HAP-1 (cell line): ENCODE data around the gene NECAB2.
"Not testable (repeated sequence)": the region's sequence is repeated elsewhere in the genome, so short reads cannot be mapped to it uniquely, and the experiment has no call there.

Experiments used
- DNase-seq, 2 experiments: peaks; one replicate each; pipeline ENCODE4 v3.0.0-alpha.2; 2016 to 2020; ENCODE audit warnings: low spot score in 2 of 2
- H3K27me3 ChIP-seq: fragments of 250-450 bp; sonication (Bioruptor Pico); 2 replicates; pipeline ENCODE4 v1.5.1; 2020; ENCODE audit warnings: low read depth, mild to moderate bottlenecking, moderate library complexity
- H3K36me3 ChIP-seq: fragments of 250-450 bp; sonication (Bioruptor Pico); replicated peaks from 2 replicates; pipeline ENCODE4 v1.5.1; 2020; ENCODE audit warnings: mild to moderate bottlenecking
- H3K4me1 ChIP-seq: fragments of 250-450 bp; sonication (Bioruptor Pico); 2 replicates; pipeline ENCODE4 v1.5.1; 2020; ENCODE audit warnings: mild to moderate bottlenecking
- H3K4me3 ChIP-seq: fragments of 250-450 bp; sonication (Bioruptor Pico); 2 replicates; pipeline ENCODE4 v1.5.1; 2020; ENCODE audit warnings: mild to moderate bottlenecking, moderate library complexity
- H3K9me3 ChIP-seq: fragments of 250-450 bp; sonication (Bioruptor Pico); 2 replicates; pipeline ENCODE4 v1.5.1; 2020; ENCODE audit warnings: mild to moderate bottlenecking, moderate library complexity
- in situ Hi-C: fragments of 300-500 bp; cut with MboI; formaldehyde crosslinking; loops from 3 replicates; pipeline ENCODE4 v1.14.3; 2020; ENCODE audit warnings: low sequenced_read_pairs, inconsistent platforms, mixed read lengths

The NECAB2 gene

GRCh38 chr16:83941546-83941945, 26.5 kb upstream of the NECAB2 start:
- H3K9me3 ChIP-seq, in situ Hi-C loops, H3K4me1 ChIP-seq, H3K4me3 ChIP-seq, DNase-seq, H3K27me3 ChIP-seq, H3K36me3 ChIP-seq: not testable (repeated sequence)

GRCh38 chr16:83942074-83942473, 26.0 kb upstream of the NECAB2 start:
- DNase-seq = no peak
- Histone ChIP-seq H3K27me3 (no peaks in the 10 kb centered on the region), H3K9me3 (no peaks in the 10 kb centered on the region), H3K36me3 (no peaks in the 10 kb centered on the region), H3K4me1 (no peaks in the 10 kb centered on the region), H3K4me3 (no peak overlapping the region)
- in situ Hi-C loops = no loop called here

- H3K27me3 ChIP-seq = no peaks in the 10 kb centered on the region
- in situ Hi-C loops = no loop called here
Measured at GRCh38 chr16:83942815-83943515, 25.1 kb upstream of the NECAB2 start.

GRCh38 chr16:83943516-83944050, 24.5 kb upstream of the NECAB2 start:
- in situ Hi-C loops = no loop called here
- Histone ChIP-seq H3K4me1 (no peaks in the 10 kb centered on the region), H3K4me3 (no peak overlapping the region), H3K27me3 (no peaks in the 10 kb centered on the region), H3K36me3 (no peaks in the 10 kb centered on the region), H3K9me3 (no peaks in the 10 kb centered on the region)
- no peak for DNase-seq

More at GRCh38 chr16:83942815-83943515, 25.1 kb upstream of the NECAB2 start:
- no peaks in the 10 kb centered on the region for H3K4me1 ChIP-seq
- DNase-seq = no peak
- no peaks in the 10 kb centered on the region for H3K36me3 ChIP-seq
- no peak overlapping the region for H3K4me3 ChIP-seq
- H3K9me3 ChIP-seq = no peaks in the 10 kb centered on the region

- Histone ChIP-seq H3K4me1 (no peaks in the 10 kb centered on the region), H3K27me3 (no peaks in the 10 kb centered on the region), H3K4me3 (no peak overlapping the region), H3K9me3 (no peaks in the 10 kb centered on the region), H3K36me3 (no peaks in the 10 kb centered on the region)
- DNase-seq = no peak
- in situ Hi-C loops = no loop called here
Measured at GRCh38 chr16:83945587-83945986, 22.5 kb upstream of the NECAB2 start.

GRCh38 chr16:83946154-83946780, 21.8 kb upstream of the NECAB2 start:
- in situ Hi-C loops = no loop called here
- no peak for DNase-seq
- no peaks in the 10 kb centered on the region for H3K4me1 ChIP-seq
- H3K9me3 ChIP-seq = no peaks in the 10 kb centered on the region
- no peak overlapping the region for H3K4me3 ChIP-seq
- H3K27me3 ChIP-seq = no peaks in the 10 kb centered on the region
- H3K36me3 ChIP-seq = no peaks in the 10 kb centered on the region

GRCh38 chr16:83946781-83947566, 21.1 kb upstream of the NECAB2 start:
- H3K36me3 ChIP-seq = no peaks in the 10 kb centered on the region
- no peaks in the 10 kb centered on the region for H3K27me3 ChIP-seq
- no peaks in the 10 kb centered on the region for H3K9me3 ChIP-seq
- H3K4me1 ChIP-seq = no peaks in the 10 kb centered on the region
- DNase-seq = no peak
- in situ Hi-C loops = no loop called here
- H3K4me3 ChIP-seq = no peak overlapping the region

- in situ Hi-C loops = no loop called here
- H3K4me3 ChIP-seq = no peak overlapping the region
- H3K36me3 ChIP-seq = no peaks in the 10 kb centered on the region
- H3K4me1 ChIP-seq = peaks cover 5% of the 10 kb centered on the region
- DNase-seq = no peak
- no peaks in the 10 kb centered on the region for H3K9me3 ChIP-seq
- no peaks in the 10 kb centered on the region for H3K27me3 ChIP-seq
Measured at GRCh38 chr16:83947642-83948234, 20.3 kb upstream of the NECAB2 start.

- no peaks in the 10 kb centered on the region for H3K9me3 ChIP-seq
- no peak overlapping the region for H3K4me3 ChIP-seq
- H3K27me3 ChIP-seq = no peaks in the 10 kb centered on the region
- H3K4me1 ChIP-seq = peaks cover 11% of the 10 kb centered on the region
- DNase-seq = no peak
- H3K36me3 ChIP-seq = no peaks in the 10 kb centered on the region
- in situ Hi-C loops = no loop called here
Measured at GRCh38 chr16:83948914-83949723, 18.9 kb upstream of the NECAB2 start.

- no peaks in the 10 kb centered on the region for H3K9me3 ChIP-seq
- H3K4me3 ChIP-seq = no peak overlapping the region
- H3K36me3 ChIP-seq = no peaks in the 10 kb centered on the region
- H3K27me3 ChIP-seq = no peaks in the 10 kb centered on the region
- in situ Hi-C loops = no loop called here
- peaks cover 17% of the 10 kb centered on the region for H3K4me1 ChIP-seq
- no peak for DNase-seq
Measured at GRCh38 chr16:83949724-83950001, 18.4 kb upstream of the NECAB2 start.

GRCh38 chr16:83950862-83951399, 17.1 kb upstream of the NECAB2 start:
- H3K27me3 ChIP-seq, in situ Hi-C loops, H3K9me3 ChIP-seq, H3K36me3 ChIP-seq, DNase-seq, H3K4me3 ChIP-seq: not testable (repeated sequence)
- H3K4me1 ChIP-seq = peaks cover 18% of the 10 kb centered on the region

GRCh38 chr16:83951544-83951943, 16.5 kb upstream of the NECAB2 start:
- Histone ChIP-seq H3K27me3 (no peaks in the 10 kb centered on the region), H3K4me3 (no peak overlapping the region), H3K4me1 (peaks cover 18% of the 10 kb centered on the region), H3K36me3 (no peaks in the 10 kb centered on the region), H3K9me3 (no peaks in the 10 kb centered on the region)
- DNase-seq = no peak
- in situ Hi-C loops = no loop called here

- H3K27me3 ChIP-seq = no peaks in the 10 kb centered on the region
- H3K36me3 ChIP-seq = no peaks in the 10 kb centered on the region
- DNase-seq = peak; percentile 57 to 76
- in situ Hi-C loops = no loop called here
- peak overlapping the region; percentile 57 for H3K4me3 ChIP-seq
- peaks cover 18% of the 10 kb centered on the region for H3K4me1 ChIP-seq
- H3K9me3 ChIP-seq = no peaks in the 10 kb centered on the region
Measured at GRCh38 chr16:83952587-83952939, 15.5 kb upstream of the NECAB2 start.
